WTC11 (cell line): Measurements from ENCODE around the gene COL26A1. TPM values are rescaled to one million over a fixed set of nuclear protein-coding genes. Genes with fewer than 3 reads are reported as not detected.

Source experiments
- ATAC-seq: fragments of 200-7000 bp; cut with Tn5 transposase; 2 replicates; pipeline ENCODE4 v1.10.0; 2021; ENCODE audit warnings: mild to moderate bottlenecking, moderate library complexity
- CTCF ChIA-PET: fragments of 300-600 bp; sonication (Branson Sonifier 250); formaldehyde crosslinking; loops from one replicate; lab custom pipeline; 2021; ENCODE audit warnings: antibody characterized with exemption; lab: Charles Lee
- POLR2A ChIA-PET: fragments of 350-600 bp; sonication (Branson Sonifier 250); formaldehyde crosslinking; loops from one replicate; lab custom pipeline; 2021; ENCODE audit warnings: antibody characterized with exemption; lab: Charles Lee
- DNase-seq: peaks from one replicate; pipeline ENCODE4 v3.0.0; 2021; ENCODE audit warnings: low spot score
- H3K27ac Mint-ChIP-seq: 2 replicates; pipeline ENCODE4 v1.8.0; 2021; ENCODE audit warnings: mixed read lengths
- H3K27me3 Mint-ChIP-seq: 2 replicates; pipeline ENCODE4 v1.8.0; 2021; ENCODE audit warnings: low read depth, mild to moderate bottlenecking, moderate library complexity, mixed read lengths
- H3K36me3 Mint-ChIP-seq: 2 replicates; pipeline ENCODE4 v1.8.0; 2021; ENCODE audit warnings: mixed read lengths
- H3K4me1 Mint-ChIP-seq: 2 replicates; pipeline ENCODE4 v1.8.0; 2022; ENCODE audit warnings: mixed read lengths
- H3K4me3 Mint-ChIP-seq: 2 replicates; pipeline ENCODE4 v1.8.0; 2021; ENCODE audit warnings: mild to moderate bottlenecking, moderate library complexity, mixed read lengths
- H3K9me3 Mint-ChIP-seq: 2 replicates; pipeline ENCODE4 v1.8.0; 2021; ENCODE audit warnings: mixed read lengths
- CREM ChIP-seq: sonication (generic); formaldehyde crosslinking; IDR thresholded peaks from 2 replicates; pipeline ENCODE4 v1.8.1; 2022; ENCODE audit warnings: mild to moderate bottlenecking, missing genetic modification reagents, moderate library complexity
- FOXK1 ChIP-seq: sonication (generic); formaldehyde crosslinking; IDR thresholded peaks from 2 replicates; pipeline ENCODE4 v1.8.0; 2022; ENCODE audit warnings: mild to moderate bottlenecking, moderate library complexity, missing genetic modification reagents
- GABPB1 ChIP-seq: sonication (generic); formaldehyde crosslinking; IDR thresholded peaks from 2 replicates; pipeline ENCODE4 v1.8.1; 2023; ENCODE audit warnings: mild to moderate bottlenecking, missing genetic modification reagents
- MXD4 ChIP-seq: fragments of 250-450 bp; sonication (Bioruptor Pico); IDR thresholded peaks from 2 replicates; pipeline ENCODE4 v1.8.0; 2021; ENCODE audit warnings: mild to moderate bottlenecking, moderate library complexity, borderline replicate concordance
- SOX15 ChIP-seq: fragments of 250-450 bp; sonication (Bioruptor Pico); IDR thresholded peaks from 2 replicates; pipeline ENCODE4 v1.9.0; 2021; ENCODE audit warnings: mild to moderate bottlenecking
- SP1 ChIP-seq: sonication (generic); formaldehyde crosslinking; conservative IDR thresholded peaks from 2 replicates; pipeline ENCODE4 v1.8.1; 2022; ENCODE audit warnings: missing genetic modification reagents
- TCF7 ChIP-seq: sonication (generic); formaldehyde crosslinking; IDR thresholded peaks from 2 replicates; pipeline ENCODE4 v1.8.0; 2022; ENCODE audit warnings: mild to moderate bottlenecking, low read depth, missing genetic modification reagents, moderate library complexity
- ZNF121 ChIP-seq: sonication (generic); formaldehyde crosslinking; IDR thresholded peaks from 2 replicates; pipeline ENCODE4 v1.8.0; 2023; ENCODE audit warnings: missing genetic modification reagents
- ZNF317 ChIP-seq: sonication (generic); formaldehyde crosslinking; IDR thresholded peaks from 2 replicates; pipeline ENCODE4 v1.8.1; 2023; ENCODE audit warnings: low read depth, mild to moderate bottlenecking, moderate library complexity, missing genetic modification reagents, borderline replicate concordance
- ZNF671 ChIP-seq: fragments of 250-450 bp; sonication (Bioruptor Pico); IDR thresholded peaks from 2 replicates; pipeline ENCODE4 v1.8.0; 2021; ENCODE audit warnings: mild to moderate bottlenecking
- total RNA-seq: library from RNA; stranded (reverse); gene quantifications from 3 replicates; pipeline ENCODE4 v1.2.3, GENCODE V29; 2021
- TF ChIP-seq, protein P1 (sequence below): sonication (generic); formaldehyde crosslinking; IDR thresholded peaks from 2 replicates; pipeline ENCODE4 v1.8.1; 2023; ENCODE audit warnings: mild to moderate bottlenecking, missing genetic modification reagents, moderate library complexity
- TF ChIP-seq, protein P2 (sequence below): sonication (generic); formaldehyde crosslinking; IDR thresholded peaks from 2 replicates; pipeline ENCODE4 v1.8.0; 2023; ENCODE audit warnings: mild to moderate bottlenecking, missing genetic modification reagents
- TF ChIP-seq, protein P3 (sequence below): sonication (generic); formaldehyde crosslinking; IDR thresholded peaks from 2 replicates; pipeline ENCODE4 v1.8.0; 2022; ENCODE audit warnings: mild to moderate bottlenecking, missing genetic modification reagents
- TF ChIP-seq, protein P4 (sequence below): sonication (generic); formaldehyde crosslinking; IDR thresholded peaks from 2 replicates; pipeline ENCODE4 v1.8.0; 2022; ENCODE audit warnings: mild to moderate bottlenecking, missing genetic modification reagents
- TF ChIP-seq, protein P5 (sequence below): sonication (generic); formaldehyde crosslinking; IDR thresholded peaks from 2 replicates; pipeline ENCODE4 v1.8.1; 2022; ENCODE audit warnings: mild to moderate bottlenecking, moderate library complexity, missing genetic modification reagents
- TF ChIP-seq, protein P6 (sequence below): sonication (generic); formaldehyde crosslinking; IDR thresholded peaks from 2 replicates; pipeline ENCODE4 v1.8.0; 2023; ENCODE audit warnings: missing genetic modification reagents, mild to moderate bottlenecking, borderline replicate concordance

COL26A1 gene
- total RNA-seq, 1 experiment from 2014 or later, result 64.4 TPM

DNA sequence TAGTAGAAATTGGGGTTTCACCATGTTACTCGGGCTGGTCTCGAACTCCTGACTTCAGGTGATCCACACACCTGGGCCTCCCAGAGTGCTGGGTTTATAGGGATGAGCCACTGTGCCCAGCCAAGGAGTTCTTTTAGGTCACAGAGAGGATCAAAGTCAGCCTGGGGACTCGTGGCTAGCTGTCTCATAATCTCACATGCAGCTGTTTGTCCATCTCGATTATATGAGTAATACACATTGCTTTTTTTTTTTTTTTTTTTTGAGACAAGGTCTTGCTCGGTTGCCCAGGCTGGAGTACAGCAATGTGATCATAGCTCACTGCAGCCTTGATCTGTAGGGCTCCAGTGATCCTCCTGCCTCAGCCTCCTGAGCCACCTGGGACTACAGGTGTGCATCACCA lies 43.3 kb upstream of the COL26A1 start (continued):
- TF ChIP-seq, protein P1, sequence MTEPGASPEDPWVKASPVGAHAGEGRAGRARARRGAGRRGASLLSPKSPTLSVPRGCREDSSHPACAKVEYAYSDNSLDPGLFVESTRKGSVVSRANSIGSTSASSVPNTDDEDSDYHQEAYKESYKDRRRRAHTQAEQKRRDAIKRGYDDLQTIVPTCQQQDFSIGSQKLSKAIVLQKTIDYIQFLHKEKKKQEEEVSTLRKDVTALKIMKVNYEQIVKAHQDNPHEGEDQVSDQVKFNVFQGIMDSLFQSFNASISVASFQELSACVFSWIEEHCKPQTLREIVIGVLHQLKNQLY (CRISPR knock-in tag), result no peak
- TF ChIP-seq SP1 (CRISPR knock-in tag) (no peak), MXD4 (CRISPR knock-in tag) (no peak), ZNF121 (CRISPR knock-in tag) (no peak), ZNF671 (CRISPR knock-in tag) (no peak), SOX15 (no peak)
- TF ChIP-seq, protein P2, sequence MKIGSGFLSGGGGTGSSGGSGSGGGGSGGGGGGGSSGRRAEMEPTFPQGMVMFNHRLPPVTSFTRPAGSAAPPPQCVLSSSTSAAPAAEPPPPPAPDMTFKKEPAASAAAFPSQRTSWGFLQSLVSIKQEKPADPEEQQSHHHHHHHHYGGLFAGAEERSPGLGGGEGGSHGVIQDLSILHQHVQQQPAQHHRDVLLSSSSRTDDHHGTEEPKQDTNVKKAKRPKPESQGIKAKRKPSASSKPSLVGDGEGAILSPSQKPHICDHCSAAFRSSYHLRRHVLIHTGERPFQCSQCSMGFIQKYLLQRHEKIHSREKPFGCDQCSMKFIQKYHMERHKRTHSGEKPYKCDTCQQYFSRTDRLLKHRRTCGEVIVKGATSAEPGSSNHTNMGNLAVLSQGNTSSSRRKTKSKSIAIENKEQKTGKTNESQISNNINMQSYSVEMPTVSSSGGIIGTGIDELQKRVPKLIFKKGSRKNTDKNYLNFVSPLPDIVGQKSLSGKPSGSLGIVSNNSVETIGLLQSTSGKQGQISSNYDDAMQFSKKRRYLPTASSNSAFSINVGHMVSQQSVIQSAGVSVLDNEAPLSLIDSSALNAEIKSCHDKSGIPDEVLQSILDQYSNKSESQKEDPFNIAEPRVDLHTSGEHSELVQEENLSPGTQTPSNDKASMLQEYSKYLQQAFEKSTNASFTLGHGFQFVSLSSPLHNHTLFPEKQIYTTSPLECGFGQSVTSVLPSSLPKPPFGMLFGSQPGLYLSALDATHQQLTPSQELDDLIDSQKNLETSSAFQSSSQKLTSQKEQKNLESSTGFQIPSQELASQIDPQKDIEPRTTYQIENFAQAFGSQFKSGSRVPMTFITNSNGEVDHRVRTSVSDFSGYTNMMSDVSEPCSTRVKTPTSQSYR (CRISPR knock-in tag), result no peak
- TF ChIP-seq, protein P3, sequence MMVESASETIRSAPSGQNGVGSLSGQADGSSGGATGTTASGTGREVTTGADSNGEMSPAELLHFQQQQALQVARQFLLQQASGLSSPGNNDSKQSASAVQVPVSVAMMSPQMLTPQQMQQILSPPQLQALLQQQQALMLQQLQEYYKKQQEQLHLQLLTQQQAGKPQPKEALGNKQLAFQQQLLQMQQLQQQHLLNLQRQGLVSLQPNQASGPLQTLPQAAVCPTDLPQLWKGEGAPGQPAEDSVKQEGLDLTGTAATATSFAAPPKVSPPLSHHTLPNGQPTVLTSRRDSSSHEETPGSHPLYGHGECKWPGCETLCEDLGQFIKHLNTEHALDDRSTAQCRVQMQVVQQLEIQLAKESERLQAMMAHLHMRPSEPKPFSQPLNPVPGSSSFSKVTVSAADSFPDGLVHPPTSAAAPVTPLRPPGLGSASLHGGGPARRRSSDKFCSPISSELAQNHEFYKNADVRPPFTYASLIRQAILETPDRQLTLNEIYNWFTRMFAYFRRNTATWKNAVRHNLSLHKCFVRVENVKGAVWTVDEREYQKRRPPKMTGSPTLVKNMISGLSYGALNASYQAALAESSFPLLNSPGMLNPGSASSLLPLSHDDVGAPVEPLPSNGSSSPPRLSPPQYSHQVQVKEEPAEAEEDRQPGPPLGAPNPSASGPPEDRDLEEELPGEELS (CRISPR knock-in tag), result no peak

DNA sequence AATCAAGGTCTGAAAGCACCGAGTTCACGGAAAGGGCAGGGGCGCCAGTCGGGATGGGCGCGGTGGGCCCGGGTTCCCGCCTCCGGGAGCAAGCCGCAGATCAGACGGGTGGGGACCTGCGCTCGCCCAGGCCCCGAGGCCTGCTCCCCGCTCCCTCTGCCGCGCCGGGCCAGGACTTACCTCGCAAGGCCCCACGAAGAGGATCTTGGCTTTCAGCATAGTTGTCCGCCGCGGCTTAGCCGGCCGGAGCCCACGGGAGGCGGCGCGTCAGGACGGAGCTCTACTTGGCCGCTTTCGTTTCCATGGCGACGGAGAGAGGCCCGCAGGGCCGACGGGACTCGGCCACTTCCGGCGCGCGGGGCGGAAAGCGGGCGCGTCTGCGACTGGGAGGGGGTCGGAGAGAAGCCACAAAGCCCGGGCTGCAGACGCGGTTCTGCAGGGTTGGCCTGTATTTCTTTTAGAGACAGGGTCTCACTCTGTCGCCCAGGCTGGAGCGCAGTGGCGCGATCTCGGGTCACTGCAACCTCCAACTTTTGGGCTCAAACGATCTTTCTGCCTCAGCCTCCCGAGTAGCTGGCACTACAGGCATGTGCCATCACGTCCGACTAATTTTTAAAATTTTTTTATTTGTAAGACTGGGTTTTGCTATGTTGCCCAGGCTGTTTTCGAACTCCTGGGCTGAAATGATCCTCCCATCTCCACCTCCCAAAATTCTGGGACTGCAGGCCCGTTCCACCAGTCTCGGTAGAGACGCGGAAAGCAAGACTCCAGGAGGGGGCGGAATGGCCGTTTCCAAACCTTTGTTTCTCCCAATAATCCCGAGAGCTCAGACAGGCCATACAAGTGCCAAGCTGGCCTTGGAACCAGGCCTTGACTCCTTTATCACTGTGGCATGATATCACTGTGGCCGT lies 40.9 kb upstream of the COL26A1 start, which contains the start of gene IFT22:
Gene IFT22, minus strand, starts transcription at position 322 of the 911 bp plus-strand sequence. Its CDS starts 103 bp downstream, at position 219.
- POLR2A ChIA-PET, result interaction anchor here (0.6 to 1.0 kb wide), 8 partner anchors 10 to 527 kb away, joined by 3 to 5 read pairs (median 4); no protein-coding TSS in a partner anchor
- peaks cover 4% of the 10 kb centered on the region; the same call in 1 of the 2 replicates for H3K36me3 Mint-ChIP-seq
- peak within 1 kb of the TSS; percentile 93 for H3K4me3 Mint-ChIP-seq
- ATAC-seq, result peak; percentile 92
- peak; percentile 90 for DNase-seq
- peak within 1 kb of the TSS; percentile 96 for H3K27ac Mint-ChIP-seq
- CTCF ChIA-PET, result interaction anchor here (0.6 to 2.2 kb wide), 31 partner anchors 8 to 241 kb away, joined by 3 to 22 read pairs (median 4); partner anchors contain the start of genes COL26A1, PLOD3 and ZNHIT1
- H3K27me3 Mint-ChIP-seq, result no peaks in the 10 kb centered on the region
- H3K4me1 Mint-ChIP-seq, result peaks cover 12% of the 10 kb centered on the region
- H3K9me3 Mint-ChIP-seq, result no peaks in the 10 kb centered on the region
- TF ChIP-seq GABPB1 (CRISPR knock-in tag) (peak; percentile 44; the same call in 1 of the 2 replicates), ZNF121 (CRISPR knock-in tag) (0 out of 2 replicates have a peak, but pooled peaks have one; percentile 23), ZNF317 (CRISPR knock-in tag) (0 out of 2 replicates have a peak, but pooled peaks have one; percentile 2), FOXK1 (CRISPR knock-in tag) (0 out of 2 replicates have a peak, but pooled peaks have one; percentile 4), TCF7 (CRISPR knock-in tag) (no peak), CREM (CRISPR knock-in tag) (peak; percentile 81; the same call in 1 of the 2 replicates)
- TF ChIP-seq, protein P4, sequence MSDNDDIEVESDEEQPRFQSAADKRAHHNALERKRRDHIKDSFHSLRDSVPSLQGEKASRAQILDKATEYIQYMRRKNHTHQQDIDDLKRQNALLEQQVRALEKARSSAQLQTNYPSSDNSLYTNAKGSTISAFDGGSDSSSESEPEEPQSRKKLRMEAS, result peak; percentile 27
- TF ChIP-seq, protein P3 (CRISPR knock-in tag), result 0 out of 2 replicates have a peak, but pooled peaks have one; percentile 11
- TF ChIP-seq, protein P5, sequence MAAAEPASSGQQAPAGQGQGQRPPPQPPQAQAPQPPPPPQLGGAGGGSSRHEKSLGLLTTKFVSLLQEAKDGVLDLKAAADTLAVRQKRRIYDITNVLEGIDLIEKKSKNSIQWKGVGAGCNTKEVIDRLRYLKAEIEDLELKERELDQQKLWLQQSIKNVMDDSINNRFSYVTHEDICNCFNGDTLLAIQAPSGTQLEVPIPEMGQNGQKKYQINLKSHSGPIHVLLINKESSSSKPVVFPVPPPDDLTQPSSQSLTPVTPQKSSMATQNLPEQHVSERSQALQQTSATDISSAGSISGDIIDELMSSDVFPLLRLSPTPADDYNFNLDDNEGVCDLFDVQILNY (CRISPR knock-in tag), result peak; percentile 73; the same call in 1 of the 2 replicates
- TF ChIP-seq, protein P6, sequence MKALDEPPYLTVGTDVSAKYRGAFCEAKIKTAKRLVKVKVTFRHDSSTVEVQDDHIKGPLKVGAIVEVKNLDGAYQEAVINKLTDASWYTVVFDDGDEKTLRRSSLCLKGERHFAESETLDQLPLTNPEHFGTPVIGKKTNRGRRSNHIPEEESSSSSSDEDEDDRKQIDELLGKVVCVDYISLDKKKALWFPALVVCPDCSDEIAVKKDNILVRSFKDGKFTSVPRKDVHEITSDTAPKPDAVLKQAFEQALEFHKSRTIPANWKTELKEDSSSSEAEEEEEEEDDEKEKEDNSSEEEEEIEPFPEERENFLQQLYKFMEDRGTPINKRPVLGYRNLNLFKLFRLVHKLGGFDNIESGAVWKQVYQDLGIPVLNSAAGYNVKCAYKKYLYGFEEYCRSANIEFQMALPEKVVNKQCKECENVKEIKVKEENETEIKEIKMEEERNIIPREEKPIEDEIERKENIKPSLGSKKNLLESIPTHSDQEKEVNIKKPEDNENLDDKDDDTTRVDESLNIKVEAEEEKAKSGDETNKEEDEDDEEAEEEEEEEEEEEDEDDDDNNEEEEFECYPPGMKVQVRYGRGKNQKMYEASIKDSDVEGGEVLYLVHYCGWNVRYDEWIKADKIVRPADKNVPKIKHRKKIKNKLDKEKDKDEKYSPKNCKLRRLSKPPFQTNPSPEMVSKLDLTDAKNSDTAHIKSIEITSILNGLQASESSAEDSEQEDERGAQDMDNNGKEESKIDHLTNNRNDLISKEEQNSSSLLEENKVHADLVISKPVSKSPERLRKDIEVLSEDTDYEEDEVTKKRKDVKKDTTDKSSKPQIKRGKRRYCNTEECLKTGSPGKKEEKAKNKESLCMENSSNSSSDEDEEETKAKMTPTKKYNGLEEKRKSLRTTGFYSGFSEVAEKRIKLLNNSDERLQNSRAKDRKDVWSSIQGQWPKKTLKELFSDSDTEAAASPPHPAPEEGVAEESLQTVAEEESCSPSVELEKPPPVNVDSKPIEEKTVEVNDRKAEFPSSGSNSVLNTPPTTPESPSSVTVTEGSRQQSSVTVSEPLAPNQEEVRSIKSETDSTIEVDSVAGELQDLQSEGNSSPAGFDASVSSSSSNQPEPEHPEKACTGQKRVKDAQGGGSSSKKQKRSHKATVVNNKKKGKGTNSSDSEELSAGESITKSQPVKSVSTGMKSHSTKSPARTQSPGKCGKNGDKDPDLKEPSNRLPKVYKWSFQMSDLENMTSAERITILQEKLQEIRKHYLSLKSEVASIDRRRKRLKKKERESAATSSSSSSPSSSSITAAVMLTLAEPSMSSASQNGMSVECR, result peak; percentile 54; the same call in 1 of the 2 replicates
